ENCODE results near the gene ZFR.

The ZFR gene

DNA sequence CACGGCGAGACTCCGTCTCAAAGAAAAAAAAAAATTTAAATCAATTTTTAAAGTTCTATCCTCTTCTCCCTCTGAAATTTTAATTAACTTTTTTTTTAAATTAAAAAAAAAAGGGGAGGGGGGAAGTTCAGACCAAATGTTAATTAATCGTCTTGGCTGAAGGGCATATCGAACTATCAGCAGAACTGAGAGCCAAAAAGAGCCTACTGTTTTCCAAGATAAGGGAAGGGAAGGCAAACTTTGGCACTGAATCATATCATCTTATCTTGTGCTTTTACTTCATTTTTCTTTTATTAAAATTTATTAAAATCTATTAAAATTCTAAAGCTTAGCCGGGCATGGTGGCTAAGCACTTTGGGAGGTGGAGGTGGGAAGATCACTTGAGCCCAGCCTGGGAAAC lies 85.9 kb downstream of the ZFR start:
- in situ Hi-C loops (cut with HindIII; ENCODE audit: low sequenced_read_pairs), result no loop called here
- H3K4me3 ChIP-seq (ENCODE audit: low read depth, low read length), result no peak overlapping the region
- no peak for DNase-seq (ENCODE audit: low read depth)
- TF ChIP-seq, protein P1, sequence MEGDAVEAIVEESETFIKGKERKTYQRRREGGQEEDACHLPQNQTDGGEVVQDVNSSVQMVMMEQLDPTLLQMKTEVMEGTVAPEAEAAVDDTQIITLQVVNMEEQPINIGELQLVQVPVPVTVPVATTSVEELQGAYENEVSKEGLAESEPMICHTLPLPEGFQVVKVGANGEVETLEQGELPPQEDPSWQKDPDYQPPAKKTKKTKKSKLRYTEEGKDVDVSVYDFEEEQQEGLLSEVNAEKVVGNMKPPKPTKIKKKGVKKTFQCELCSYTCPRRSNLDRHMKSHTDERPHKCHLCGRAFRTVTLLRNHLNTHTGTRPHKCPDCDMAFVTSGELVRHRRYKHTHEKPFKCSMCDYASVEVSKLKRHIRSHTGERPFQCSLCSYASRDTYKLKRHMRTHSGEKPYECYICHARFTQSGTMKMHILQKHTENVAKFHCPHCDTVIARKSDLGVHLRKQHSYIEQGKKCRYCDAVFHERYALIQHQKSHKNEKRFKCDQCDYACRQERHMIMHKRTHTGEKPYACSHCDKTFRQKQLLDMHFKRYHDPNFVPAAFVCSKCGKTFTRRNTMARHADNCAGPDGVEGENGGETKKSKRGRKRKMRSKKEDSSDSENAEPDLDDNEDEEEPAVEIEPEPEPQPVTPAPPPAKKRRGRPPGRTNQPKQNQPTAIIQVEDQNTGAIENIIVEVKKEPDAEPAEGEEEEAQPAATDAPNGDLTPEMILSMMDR (IDR thresholded peaks at IDR 0.05; ENCODE audit: low read depth, low read length, missing control alignments), result no peak

DNA sequence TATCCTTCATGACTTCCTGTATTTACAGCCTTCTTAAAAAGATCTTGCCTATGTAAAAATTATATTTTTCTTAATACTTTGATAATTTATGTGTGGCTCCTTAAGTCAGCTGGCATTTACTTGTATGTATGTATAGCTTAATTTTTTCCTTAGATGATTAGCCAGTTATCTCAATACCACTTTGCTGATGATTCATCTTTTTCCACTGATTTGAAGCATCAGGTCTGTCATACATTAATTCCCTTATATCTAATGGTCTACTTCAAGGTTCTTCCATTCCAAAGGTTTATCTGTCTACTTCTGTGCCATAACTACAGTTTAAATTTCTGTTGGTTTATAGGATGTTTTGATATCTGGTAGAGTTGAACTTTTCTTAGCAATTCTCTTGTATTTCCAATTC lies 86.9 kb downstream of the ZFR start:
- TF ChIP-seq, protein P1 (IDR thresholded peaks at IDR 0.05; ENCODE audit: low read depth, low read length, missing control alignments), result no peak
- DNase-seq (ENCODE audit: low read depth), result no peak
- no peak overlapping the region for H3K4me3 ChIP-seq (ENCODE audit: low read depth, low read length)
- in situ Hi-C loops (cut with HindIII; ENCODE audit: low sequenced_read_pairs), result no loop called here

- H3K4me3 ChIP-seq (ENCODE audit: low read depth, low read length), result no peak overlapping the region
- in situ Hi-C loops (cut with HindIII; ENCODE audit: low sequenced_read_pairs), result no loop called here
- TF ChIP-seq, protein P1 (IDR thresholded peaks at IDR 0.05; ENCODE audit: low read depth, low read length, missing control alignments), result no peak
- no peak for DNase-seq (ENCODE audit: low read depth)
Measured at GRCh38 chr5:32355686-32356085, 88.9 kb downstream of the ZFR start.

DNA sequence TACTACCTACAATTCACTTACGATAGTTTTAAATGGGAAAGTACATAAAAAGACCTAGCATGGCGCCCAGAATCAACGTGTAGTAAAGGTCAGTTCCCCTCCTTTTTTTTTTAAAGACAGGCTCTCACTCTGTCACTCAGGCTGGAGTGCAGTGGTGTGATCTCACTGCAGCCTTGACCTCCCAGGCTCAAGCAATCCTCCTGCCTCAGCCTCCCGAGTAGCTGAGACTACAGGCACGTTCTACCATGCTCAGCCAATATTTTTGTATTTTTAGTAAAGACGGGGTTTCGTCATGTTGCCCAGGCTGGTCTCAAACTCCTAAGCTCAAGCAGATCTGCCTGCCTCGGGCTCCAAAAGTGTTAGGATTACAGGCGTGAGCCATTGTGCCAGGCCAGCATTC lies 91.1 kb downstream of the ZFR start:
- DNase-seq (ENCODE audit: low read depth), result no peak
- TF ChIP-seq, protein P1 (IDR thresholded peaks at IDR 0.05; ENCODE audit: low read depth, low read length, missing control alignments), result no peak
- no peak overlapping the region for H3K4me3 ChIP-seq (ENCODE audit: low read depth, low read length)
- in situ Hi-C loops (cut with HindIII; ENCODE audit: low sequenced_read_pairs), result no loop called here

GRCh38 chr5:32352685-32353084 lies 91.9 kb downstream of the ZFR start:
- TF ChIP-seq, protein P1 (IDR thresholded peaks at IDR 0.05; ENCODE audit: low read depth, low read length, missing control alignments), result no peak
- no peak for DNase-seq (ENCODE audit: low read depth)
- H3K4me3 ChIP-seq (ENCODE audit: low read depth, low read length), result no peak overlapping the region
- in situ Hi-C loops (cut with HindIII; ENCODE audit: low sequenced_read_pairs), result no loop called here

DNA sequence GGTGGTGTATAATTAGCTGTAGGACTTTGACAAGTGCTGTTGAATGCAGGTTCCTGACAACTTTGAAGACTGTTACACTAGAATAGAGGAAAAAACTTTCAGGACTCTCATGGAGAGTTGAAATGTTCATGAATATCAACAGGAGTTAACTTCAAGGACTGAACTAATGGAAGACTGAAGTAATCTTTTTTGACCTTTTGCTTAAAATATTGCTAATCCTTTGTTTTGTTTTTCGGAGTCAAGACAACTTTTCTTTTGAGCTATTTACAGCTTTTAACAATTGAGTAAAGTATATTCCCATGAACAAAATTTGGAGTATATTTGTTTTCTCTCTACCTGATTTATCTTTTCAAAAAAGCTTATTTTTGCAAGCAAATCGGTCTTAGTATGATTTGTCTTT lies 97.7 kb downstream of the ZFR start:
- TF ChIP-seq, protein P1 (IDR thresholded peaks at IDR 0.05; ENCODE audit: low read depth, low read length, missing control alignments), result no peak
- in situ Hi-C loops (cut with HindIII; ENCODE audit: low sequenced_read_pairs), result no loop called here
- DNase-seq (ENCODE audit: low read depth), result no peak
- H3K4me3 ChIP-seq (ENCODE audit: low read depth, low read length), result no peak overlapping the region
